NAMALWA (cell line): ENCODE data around the gene ZNF474.

Experiments used
- DNase-seq: peaks from one replicate; pipeline ENCODE4 v3.0.0-alpha.2; 2015; ENCODE audit warnings: low spot score

The ZNF474 gene

GRCh38 chr5:122118356-122118948 is 10.9 kb upstream of the ZNF474 start:
- DNase-seq, result no peak

GRCh38 chr5:122119205-122119604 is 10.1 kb upstream of the ZNF474 start:
- no peak for DNase-seq

- DNase-seq, result no peak
Measured at GRCh38 chr5:122120493-122120892, 8.9 kb upstream of the ZNF474 start.

- DNase-seq, result no peak
Measured at GRCh38 chr5:122120957-122121356, 8.4 kb upstream of the ZNF474 start.

- no peak for DNase-seq
Measured at GRCh38 chr5:122121479-122122465, 7.6 kb upstream of the ZNF474 start.

GRCh38 chr5:122124766-122125165 is 4.6 kb upstream of the ZNF474 start:
- DNase-seq, result no peak

- no peak for DNase-seq
Measured at GRCh38 chr5:122126177-122126755, 3.1 kb upstream of the ZNF474 start.

GRCh38 chr5:122126756-122127321 is 2.5 kb upstream of the ZNF474 start:
- DNase-seq, result no peak

- no peak for DNase-seq
Measured at GRCh38 chr5:122130152-122130551, 806 bp downstream of the ZNF474 start.

GRCh38 chr5:122137702-122138101 is 8.4 kb downstream of the ZNF474 start:
- DNase-seq, result no peak

- no peak for DNase-seq
Measured at GRCh38 chr5:122138356-122138755, 9.0 kb downstream of the ZNF474 start.

- no peak for DNase-seq
Measured at GRCh38 chr5:122140900-122141299, 11.6 kb downstream of the ZNF474 start.

- DNase-seq, result no peak
Measured at GRCh38 chr5:122141751-122142150, 12.4 kb downstream of the ZNF474 start.

- no peak for DNase-seq
Measured at GRCh38 chr5:122142480-122143164, 13.3 kb downstream of the ZNF474 start.

GRCh38 chr5:122144236-122144635 is 14.9 kb downstream of the ZNF474 start:
- DNase-seq, result no peak

- no peak for DNase-seq
Measured at GRCh38 chr5:122145906-122146305, 16.6 kb downstream of the ZNF474 start.

GRCh38 chr5:122149321-122150090 is 20.2 kb downstream of the ZNF474 start:
- no peak for DNase-seq

- DNase-seq, result no peak
Measured at GRCh38 chr5:122150215-122150614, 20.9 kb downstream of the ZNF474 start.

- no peak for DNase-seq
Measured at GRCh38 chr5:122151640-122152039, 22.3 kb downstream of the ZNF474 start.

GRCh38 chr5:122152266-122152900 is 23.0 kb downstream of the ZNF474 start:
- DNase-seq, result no peak

- DNase-seq, result no peak
Measured at GRCh38 chr5:122153230-122153629, 23.9 kb downstream of the ZNF474 start.
